Lung (tissue), 12 donors: ENCODE data around the gene ABCA9. TPM values are rescaled to one million over a fixed set of nuclear protein-coding genes. Genes with fewer than 3 reads are reported as not detected.
A peak's percentile ranks its signal among the peaks of the same experiment; 100 is the strongest.

Experiments
- ATAC-seq: fragments of 200-7000 bp; cut with Tn5 transposase; one replicate; pipeline ENCODE4 v1.9.1; 2020; ENCODE audit warnings: moderate number of reproducible peaks; ENCODE audit not compliant: insufficient read depth, low FRiP score
- DNase-seq, 3 donors: peaks; one replicate each; pipeline ENCODE4 v3.0.0-alpha.2; 2013 to 2017
- H3K27ac ChIP-seq, 2 donors: one replicate each; pipeline ENCODE4 v1.5.1; 2013; ENCODE audit warnings: mild to moderate bottlenecking in 2 of 2, moderate library complexity in 2 of 2, control low read depth in 1 of 2, inconsistent platforms in 1 of 2, low read depth in 1 of 2, low read length in 1 of 2
- H3K27me3 ChIP-seq, 3 donors: one replicate each; pipeline ENCODE4 v1.5.1; 2013; ENCODE audit warnings: low read length in 2 of 3; ENCODE audit not compliant: control insufficient read depth in 3 of 3, insufficient read depth in 3 of 3
- H3K36me3 ChIP-seq, 4 donors: one replicate each; pipeline ENCODE4 v1.5.1; 2013; ENCODE audit warnings: low read length in 4 of 4, mild to moderate bottlenecking in 1 of 4, moderate library complexity in 1 of 4; ENCODE audit not compliant: control insufficient read depth in 4 of 4, insufficient read depth in 4 of 4
- H3K4me1 ChIP-seq, 5 donors: one replicate each; pipeline ENCODE4 v1.5.1; 2013; ENCODE audit warnings: low read length in 5 of 5, mild to moderate bottlenecking in 2 of 5, moderate library complexity in 1 of 5; ENCODE audit not compliant: control insufficient read depth in 5 of 5, insufficient read depth in 5 of 5
- H3K4me3 ChIP-seq: one replicate; pipeline ENCODE4 v1.5.1; 2013; ENCODE audit warnings: mild to moderate bottlenecking, control low read depth, moderate library complexity
- H3K9ac ChIP-seq, 2 donors: one replicate each; pipeline ENCODE4 v1.5.1; 2013; ENCODE audit warnings: low read length in 2 of 2, control low read depth in 1 of 2; ENCODE audit not compliant: insufficient read depth in 1 of 2
- H3K9me3 ChIP-seq, 4 donors: one replicate each; pipeline ENCODE4 v1.5.1; 2013; ENCODE audit warnings: low read length in 3 of 4, mild to moderate bottlenecking in 1 of 4, moderate library complexity in 1 of 4; ENCODE audit not compliant: control insufficient read depth in 4 of 4, insufficient read depth in 3 of 4
- CTCF ChIP-seq: IDR thresholded peaks from 2 replicates; pipeline ENCODE4 v1.5.1; 2012; ENCODE audit warnings: mild to moderate bottlenecking; ENCODE audit errors: control extremely low read depth, extremely low read depth
- WGBS, 2 donors: extraction: QIAGEN DNeasy Blood & Tissue Kit; methylation state at CpG; one replicate each; pipeline ENCODE4 v1.1.7; 2013; 5-methylcytosine and 5-hydroxymethylcytosine counted together
- polyA plus RNA-seq, 2 donors: library from polyadenylated mRNA; stranded (reverse); fragments of 200-250 nt; gene quantifications; one replicate each; pipeline ENCODE4 v1.2.1, GENCODE V29; 2013
- total RNA-seq, 2 donors: library from RNA; depleted of rRNA in 1 of 2; stranded (reverse); fragments of >200 nt in 1 of 2; gene quantifications; one replicate each; pipeline ENCODE4 v1.2.1, GENCODE V29; 2014 to 2021
- donor health status: control.
- donor health status: control.
- donor health status: Bipolar disorder and iron deficiency.
- donor health status: healthy.
- donor health status: DM: yes; HTN: yes; CAD: no.

ABCA9 gene
- total and polyA plus RNA-seq, 4 donors: 0.34 to 24.7 (median 2.8) TPM

DNA sequence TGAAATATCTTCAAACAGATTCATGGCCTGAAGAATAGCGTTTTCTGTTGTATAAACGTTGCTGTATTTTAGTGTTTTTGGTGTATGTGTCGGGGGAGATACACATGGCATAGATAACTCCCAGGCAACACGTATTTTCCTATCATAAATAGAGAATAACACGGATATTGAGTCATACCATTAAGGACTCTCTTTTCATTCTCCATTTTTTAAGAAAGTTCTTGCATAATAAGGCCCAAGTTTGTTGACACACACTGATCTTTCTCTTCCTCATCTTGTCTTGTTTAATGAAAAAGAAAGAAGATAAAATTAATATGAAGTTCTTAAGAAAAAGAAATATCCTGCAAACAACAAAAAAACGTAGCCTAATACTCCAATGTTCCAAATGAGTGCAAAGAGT, 119.0 kb downstream of the ABCA9 start:
- Histone ChIP-seq H3K4me3 (no peak overlapping the region), H3K36me3 (peaks cover 0 to 8% (median 2%) of the 10 kb centered on the region in 4 donors), H3K9ac (no peak overlapping the region), H3K27ac (no peak overlapping the region), H3K4me1 (no peaks in the 10 kb centered on the region), H3K9me3 (no peaks in the 10 kb centered on the region), H3K27me3 (no peaks in the 10 kb centered on the region)
- ATAC-seq: no peak
- no peak for DNase-seq
- WGBS, 2 donors: 81 to 84% methylated on average over 6 of the region's 6 CpGs
- TF ChIP-seq CTCF: no peak

GRCh38 chr17:68939195-68939594, 121.5 kb downstream of the ABCA9 start:
- TF ChIP-seq CTCF: no peak
- Histone ChIP-seq H3K9me3 (no peaks in the 10 kb centered on the region), H3K4me3 (no peak overlapping the region), H3K27ac (no peak overlapping the region), H3K4me1 (no peaks in the 10 kb centered on the region), H3K27me3 (no peaks in the 10 kb centered on the region), H3K36me3 (peaks cover 0 to 17% (median 3%) of the 10 kb centered on the region in 4 donors), H3K9ac (no peak overlapping the region)
- DNase-seq (no peak), ATAC-seq (no peak)
- WGBS, 2 donors: 49 to 76% methylated on average over 3 of the region's 3 CpGs

GRCh38 chr17:68937890-68938514, 122.7 kb downstream of the ABCA9 start:
- Histone ChIP-seq H3K4me1 (no peaks in the 10 kb centered on the region), H3K9ac (no peak overlapping the region), H3K9me3 (no peaks in the 10 kb centered on the region), H3K27me3 (no peaks in the 10 kb centered on the region), H3K36me3 (peaks cover 0 to 17% (median 3%) of the 10 kb centered on the region in 4 donors), H3K27ac (no peak overlapping the region), H3K4me3 (no peak overlapping the region)
- no peak for TF ChIP-seq CTCF
- ATAC-seq (no peak), DNase-seq (no peak)
- 79 to 89% methylated on average over 8 of the region's 8 CpGs for WGBS, 2 donors

DNA sequence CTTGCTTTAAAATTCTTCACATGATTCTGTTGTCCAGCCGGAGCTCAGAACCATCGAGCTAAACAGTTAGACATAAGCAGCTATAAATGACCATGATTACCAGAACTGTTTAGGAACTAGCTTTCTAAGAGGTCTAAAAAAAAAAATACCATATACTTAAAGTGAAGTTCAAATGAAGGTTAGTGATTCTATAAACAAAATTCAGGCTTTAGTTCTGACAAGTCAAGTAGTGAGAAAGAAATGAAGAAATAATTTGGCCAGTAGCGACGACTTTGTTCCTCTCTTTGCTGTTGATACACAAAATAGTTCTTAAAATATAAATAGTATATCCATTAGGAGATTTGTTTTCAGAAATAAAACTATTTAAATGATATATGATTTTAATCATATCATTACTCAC, 133.2 kb downstream of the ABCA9 start:
- no peak for ATAC-seq
- 75% methylated on average over 4 of the region's 4 CpGs for WGBS, 2 donors

More for the DNA sequence above, 133.2 kb downstream of the ABCA9 start:
- peak overlapping the region in 1 of 2 donors; percentile 7 for H3K9ac ChIP-seq
- TF ChIP-seq CTCF: no peak
- no peak overlapping the region for H3K27ac ChIP-seq
- H3K4me3 ChIP-seq: no peak overlapping the region
- DNase-seq: peak in 2 of 3 donors; percentile 60 to 76
- peaks cover 0 to 23% (median 7%) of the 10 kb centered on the region in 4 donors for H3K36me3 ChIP-seq
- H3K4me1 ChIP-seq: peaks cover 0 to 18% (median 4%) of the 10 kb centered on the region in 5 donors
- no peaks in the 10 kb centered on the region for H3K9me3 ChIP-seq
- H3K27me3 ChIP-seq: no peaks in the 10 kb centered on the region
